ENCODE measurements around the gene EML6. TPM values are rescaled to one million over a fixed set of nuclear protein-coding genes. Genes with fewer than 3 reads are reported as not detected.
A peak's percentile ranks its signal among the peaks of the same experiment; 100 is the strongest.

The EML6 gene
- total RNA-seq, 3 donors from 2014 or later (not counting 1 experiment from before 2014, with no cell fraction given), result 1.7 to 3.2 (median 2.4) TPM

DNA sequence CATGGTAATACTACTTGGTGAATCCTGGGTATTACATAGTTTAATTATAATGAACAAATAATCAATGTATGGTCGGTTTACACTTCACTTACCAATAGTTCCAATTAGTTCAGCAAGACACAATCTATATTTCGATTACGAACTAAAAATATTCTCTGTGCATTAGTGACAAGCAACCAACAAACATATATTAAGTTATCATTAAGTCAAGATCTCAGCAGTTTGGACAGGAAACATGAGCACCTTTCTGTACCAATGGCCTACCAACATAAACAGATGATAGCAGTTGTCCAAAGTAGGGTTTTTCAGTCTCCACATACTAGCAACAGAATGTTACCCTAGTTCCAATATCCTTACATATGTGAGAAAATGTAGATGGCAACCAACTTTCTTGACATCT, 294.0 kb downstream of the EML6 start:
- H3K27ac Mint-ChIP-seq, result peak overlapping the region in 1 of 2 donors; percentile 47
- H3K4me3 ChIP-seq (ENCODE audit: low read length), result no peak overlapping the region

DNA sequence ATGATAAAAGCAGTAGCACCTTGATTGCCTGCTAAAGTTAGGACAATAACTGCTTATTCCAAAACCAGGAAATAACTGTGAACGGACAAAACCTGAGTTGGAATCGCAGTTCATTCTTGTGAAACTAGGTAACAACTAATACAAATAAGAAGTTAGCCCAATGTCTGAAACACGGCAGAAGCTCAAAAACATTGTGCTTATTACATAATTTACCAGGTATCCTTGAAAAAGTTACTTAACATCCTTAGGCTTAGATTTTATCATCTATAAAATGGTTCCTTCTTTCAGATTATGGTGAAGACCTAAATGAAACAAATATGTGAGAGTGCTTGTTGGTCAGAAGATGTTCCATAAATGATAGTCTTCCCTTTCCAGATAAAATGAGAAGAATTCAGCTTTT, 294.4 kb downstream of the EML6 start:
- 95% methylated on average over 2 of the region's 3 CpGs for WGBS (ENCODE audit: insufficient coverage)
- Mint-ChIP-seq H3K4me1 (peaks cover 36 to 41% of the 10 kb centered on the region in 2 donors), H3K9me3 (no peaks in the 10 kb centered on the region), H3K36me3 (no peaks in the 10 kb centered on the region), H3K27me3 (ENCODE audit: low read depth in 2 of 2) (no peaks in the 10 kb centered on the region), H3K27ac (peak overlapping the region in 1 of 2 donors; percentile 47), H3K4me3 (no peak overlapping the region)
- DNase-seq (no peak), ATAC-seq (no peak)
- H3K4me3 ChIP-seq (ENCODE audit: low read length), result no peak overlapping the region
- H3K9me3 ChIP-seq (ENCODE audit: control insufficient read depth, insufficient read depth, low read length), result no peaks in the 10 kb centered on the region
- H3K4me1 ChIP-seq (ENCODE audit: control insufficient read depth, insufficient read depth, low read length), result no peaks in the 10 kb centered on the region
- no peaks in the 10 kb centered on the region for H3K36me3 ChIP-seq (ENCODE audit: control insufficient read depth, insufficient read depth, low read length)
- intact Hi-C loops (cut with micrococcal nuclease), result loop anchor here (10.0 kb wide), 1 partner anchor 407 kb away; no protein-coding TSS in a partner anchor
- TF ChIP-seq, protein P1, sequence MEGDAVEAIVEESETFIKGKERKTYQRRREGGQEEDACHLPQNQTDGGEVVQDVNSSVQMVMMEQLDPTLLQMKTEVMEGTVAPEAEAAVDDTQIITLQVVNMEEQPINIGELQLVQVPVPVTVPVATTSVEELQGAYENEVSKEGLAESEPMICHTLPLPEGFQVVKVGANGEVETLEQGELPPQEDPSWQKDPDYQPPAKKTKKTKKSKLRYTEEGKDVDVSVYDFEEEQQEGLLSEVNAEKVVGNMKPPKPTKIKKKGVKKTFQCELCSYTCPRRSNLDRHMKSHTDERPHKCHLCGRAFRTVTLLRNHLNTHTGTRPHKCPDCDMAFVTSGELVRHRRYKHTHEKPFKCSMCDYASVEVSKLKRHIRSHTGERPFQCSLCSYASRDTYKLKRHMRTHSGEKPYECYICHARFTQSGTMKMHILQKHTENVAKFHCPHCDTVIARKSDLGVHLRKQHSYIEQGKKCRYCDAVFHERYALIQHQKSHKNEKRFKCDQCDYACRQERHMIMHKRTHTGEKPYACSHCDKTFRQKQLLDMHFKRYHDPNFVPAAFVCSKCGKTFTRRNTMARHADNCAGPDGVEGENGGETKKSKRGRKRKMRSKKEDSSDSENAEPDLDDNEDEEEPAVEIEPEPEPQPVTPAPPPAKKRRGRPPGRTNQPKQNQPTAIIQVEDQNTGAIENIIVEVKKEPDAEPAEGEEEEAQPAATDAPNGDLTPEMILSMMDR (IDR thresholded peaks at IDR 0.05), result no peak
- no peaks in the 10 kb centered on the region for H3K27me3 ChIP-seq (ENCODE audit: control insufficient read depth, insufficient read depth, low read length)
- H3K27ac ChIP-seq (ENCODE audit: low read length), result no peak overlapping the region

More for the DNA sequence above, 294.0 kb downstream of the EML6 start:
- ATAC-seq (no peak), DNase-seq (no peak)
- TF ChIP-seq, protein P1 (IDR thresholded peaks at IDR 0.05), result no peak
- Histone ChIP-seq H3K27me3 (ENCODE audit: control insufficient read depth, insufficient read depth, low read length) (no peaks in the 10 kb centered on the region), H3K36me3 (ENCODE audit: control insufficient read depth, insufficient read depth, low read length) (no peaks in the 10 kb centered on the region), H3K27ac (ENCODE audit: low read length) (no peak overlapping the region), H3K9me3 (ENCODE audit: control insufficient read depth, insufficient read depth, low read length) (no peaks in the 10 kb centered on the region), H3K4me1 (ENCODE audit: control insufficient read depth, insufficient read depth, low read length) (no peaks in the 10 kb centered on the region)
- WGBS (ENCODE audit: insufficient coverage), result 97% methylated on average over 3 of the region's 3 CpGs
- Mint-ChIP-seq H3K27me3 (ENCODE audit: low read depth in 2 of 2) (no peaks in the 10 kb centered on the region), H3K4me1 (peaks cover 36 to 46% of the 10 kb centered on the region in 2 donors), H3K36me3 (no peaks in the 10 kb centered on the region), H3K4me3 (no peak overlapping the region), H3K9me3 (no peaks in the 10 kb centered on the region)
- intact Hi-C loops (cut with micrococcal nuclease), result loop anchor here (10.0 kb wide), 1 partner anchor 407 kb away; no protein-coding TSS in a partner anchor

DNA sequence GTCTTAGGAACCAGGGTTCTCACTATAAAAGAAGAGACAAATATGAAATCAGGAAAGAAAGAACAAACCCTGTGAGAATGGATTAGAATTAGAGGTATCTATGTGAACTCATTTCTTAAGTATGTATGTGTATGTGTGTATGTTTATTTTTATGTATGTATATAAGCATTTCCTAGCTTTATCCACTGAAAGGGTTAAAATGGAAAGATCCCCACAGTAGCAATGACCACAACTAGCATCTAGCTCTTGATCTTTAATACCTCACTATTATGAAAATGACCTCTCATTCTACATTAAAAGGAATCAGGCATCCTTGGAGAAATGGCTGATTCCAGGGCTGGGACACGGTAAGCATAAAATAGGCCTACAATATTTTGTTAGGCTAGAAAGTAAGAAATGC, 295.2 kb downstream of the EML6 start:
- no peak overlapping the region for H3K4me3 Mint-ChIP-seq
- intact Hi-C loops (cut with micrococcal nuclease), result loop anchor here (10.0 kb wide), 1 partner anchor 406 kb away; no protein-coding TSS in a partner anchor
- no peaks in the 10 kb centered on the region for H3K27me3 ChIP-seq (ENCODE audit: control insufficient read depth, insufficient read depth, low read length)
- peak overlapping the region; percentile 47 to 56 for H3K27ac Mint-ChIP-seq
- H3K36me3 ChIP-seq (ENCODE audit: control insufficient read depth, insufficient read depth, low read length), result no peaks in the 10 kb centered on the region
- WGBS (ENCODE audit: insufficient coverage), result 67% methylated on average over 1 of the region's 1 CpG
- no peaks in the 10 kb centered on the region for H3K9me3 ChIP-seq (ENCODE audit: control insufficient read depth, insufficient read depth, low read length)
- H3K36me3 Mint-ChIP-seq, result no peaks in the 10 kb centered on the region
- DNase-seq, result no peak
- H3K4me1 ChIP-seq (ENCODE audit: control insufficient read depth, insufficient read depth, low read length), result no peaks in the 10 kb centered on the region
- no peaks in the 10 kb centered on the region for H3K9me3 Mint-ChIP-seq
- no peaks in the 10 kb centered on the region for H3K27me3 Mint-ChIP-seq (ENCODE audit: low read depth in 2 of 2)
- peaks cover 29 to 34% of the 10 kb centered on the region in 2 donors for H3K4me1 Mint-ChIP-seq
- ATAC-seq, result no peak
- TF ChIP-seq, protein P1 (IDR thresholded peaks at IDR 0.05), result no peak
- H3K27ac ChIP-seq (ENCODE audit: low read length), result no peak overlapping the region
- H3K4me3 ChIP-seq (ENCODE audit: low read length), result no peak overlapping the region
